Measurements from ENCODE around the gene ZNF366.

The ZNF366 gene

DNA sequence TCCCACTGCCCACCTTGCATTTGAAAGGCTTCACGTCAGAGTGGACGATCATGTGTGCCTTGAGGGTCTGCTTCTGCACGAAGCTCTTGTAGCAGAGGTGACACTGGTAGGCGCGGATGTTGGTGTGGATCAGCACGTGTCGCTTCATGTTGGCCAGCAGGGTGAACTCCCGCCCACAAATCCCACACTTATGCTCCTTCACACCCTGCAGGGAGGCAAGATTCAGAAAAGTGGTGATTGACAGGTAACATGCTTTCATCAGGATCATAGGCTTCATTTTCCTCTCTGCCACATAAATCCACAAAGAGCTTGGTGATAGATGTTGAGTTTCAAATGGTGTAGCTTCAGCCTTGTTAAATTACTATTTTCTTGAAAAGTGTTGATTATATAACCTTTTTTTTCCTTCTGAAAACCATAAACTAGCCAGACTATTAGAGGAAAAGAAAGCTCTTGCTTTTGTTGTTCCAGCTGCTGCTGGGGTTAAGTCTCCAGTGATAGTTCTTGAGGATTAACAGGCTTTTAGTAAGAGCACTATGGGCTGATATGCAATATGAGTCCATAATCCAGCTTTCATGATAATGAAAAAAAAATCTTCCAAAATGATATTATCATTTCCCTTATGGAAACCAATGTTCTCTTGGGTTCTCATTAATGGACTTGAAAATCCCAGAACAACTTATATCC lies 50.7 kb downstream of the ZNF366 start:
- Histone ChIP-seq H3K36me3 (ENCODE audit: control insufficient read depth, insufficient read depth, low read length) (no peaks in the 10 kb centered on the region), H3K9ac (ENCODE audit: low read length) (no peak overlapping the region), H3K27me3 (ENCODE audit: control insufficient read depth, insufficient read depth, low read length) (no peaks in the 10 kb centered on the region), H3K4me3 (ENCODE audit: low read length) (no peak overlapping the region), H3K27ac (ENCODE audit: low read depth, low read length) (no peak overlapping the region), H3K4me1 (ENCODE audit: control insufficient read depth, insufficient read depth, low read length) (peaks cover 24% of the 10 kb centered on the region)

DNA sequence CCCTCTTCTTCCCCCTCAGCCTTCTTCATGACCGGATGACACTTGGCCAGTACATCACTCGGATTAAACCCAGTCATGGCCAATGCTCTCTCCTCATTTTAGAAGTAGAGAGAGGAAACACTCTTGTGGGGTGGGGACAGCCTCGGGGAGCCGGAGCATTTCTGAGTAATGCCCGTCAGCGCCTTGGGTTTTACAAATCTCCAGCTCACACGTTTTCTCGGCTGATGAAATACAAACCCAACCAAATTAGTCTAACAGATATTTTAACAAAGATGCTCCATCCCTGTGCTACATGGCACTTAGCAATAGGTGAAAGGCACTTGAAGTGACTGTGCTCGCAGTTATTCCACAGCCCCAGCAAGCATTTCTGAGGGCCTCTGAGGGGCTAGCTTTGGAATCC lies 51.7 kb downstream of the ZNF366 start:
- Histone ChIP-seq H3K4me1 (ENCODE audit: control insufficient read depth, insufficient read depth, low read length) (peaks cover 27% of the 10 kb centered on the region), H3K27me3 (ENCODE audit: control insufficient read depth, insufficient read depth, low read length) (no peaks in the 10 kb centered on the region), H3K9ac (ENCODE audit: low read length) (no peak overlapping the region), H3K4me3 (ENCODE audit: low read length) (no peak overlapping the region), H3K27ac (ENCODE audit: low read depth, low read length) (no peak overlapping the region), H3K36me3 (ENCODE audit: control insufficient read depth, insufficient read depth, low read length) (no peaks in the 10 kb centered on the region)

DNA sequence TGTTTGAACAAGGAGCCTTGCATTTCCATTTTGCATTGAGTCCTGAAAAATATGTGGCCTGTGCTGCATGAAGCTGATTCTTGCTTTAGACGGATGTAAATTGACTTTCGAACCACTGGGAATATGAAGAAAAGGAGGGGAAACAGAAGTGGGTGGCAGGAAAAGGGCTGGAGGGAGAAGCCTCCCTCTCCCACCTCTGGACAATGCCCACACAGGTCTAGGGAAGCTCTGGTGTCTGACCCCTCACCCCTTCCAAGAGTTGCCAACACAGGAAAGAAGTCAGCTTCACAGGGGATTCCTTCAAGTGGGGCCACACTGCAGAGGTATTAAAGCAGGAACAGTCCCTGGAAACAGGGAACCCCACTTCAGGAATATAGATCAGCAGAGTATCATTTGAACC lies 52.2 kb downstream of the ZNF366 start:
- Histone ChIP-seq H3K9ac (ENCODE audit: low read length) (no peak overlapping the region), H3K36me3 (ENCODE audit: control insufficient read depth, insufficient read depth, low read length) (no peaks in the 10 kb centered on the region), H3K27me3 (ENCODE audit: control insufficient read depth, insufficient read depth, low read length) (no peaks in the 10 kb centered on the region), H3K27ac (ENCODE audit: low read depth, low read length) (no peak overlapping the region), H3K4me3 (ENCODE audit: low read length) (no peak overlapping the region), H3K4me1 (ENCODE audit: control insufficient read depth, insufficient read depth, low read length) (peaks cover 27% of the 10 kb centered on the region)

DNA sequence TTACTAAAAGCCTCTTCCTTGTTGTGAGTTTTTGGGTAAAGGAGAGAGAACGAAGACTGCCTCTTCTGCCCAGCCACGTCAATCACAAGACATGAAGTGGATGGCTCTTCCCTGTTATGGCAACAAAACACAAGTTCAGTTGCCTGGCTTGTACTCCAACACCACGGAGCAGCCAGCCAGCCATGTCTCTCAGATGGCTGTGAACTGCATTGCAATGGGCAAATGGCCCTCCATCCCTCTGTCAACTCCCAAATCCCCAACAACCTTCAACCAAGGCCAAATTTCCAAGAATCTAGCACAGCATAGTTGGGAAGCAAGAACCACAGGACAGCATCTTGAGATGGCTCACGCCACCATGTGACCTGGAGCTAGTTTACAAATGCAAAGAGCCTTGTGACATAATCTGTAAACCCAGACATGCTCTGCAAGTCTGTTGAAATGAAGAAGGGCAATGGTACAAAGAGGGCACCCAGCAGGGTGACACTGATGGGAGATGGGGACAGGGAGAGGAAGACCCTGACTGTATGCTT lies 53.9 kb downstream of the ZNF366 start:
- H3K9ac ChIP-seq (ENCODE audit: low read length): no peak overlapping the region
- H3K27me3 ChIP-seq (ENCODE audit: control insufficient read depth, insufficient read depth, low read length): no peaks in the 10 kb centered on the region
- H3K4me3 ChIP-seq (ENCODE audit: low read length): no peak overlapping the region
- peak overlapping the region; percentile 85 for H3K27ac ChIP-seq (ENCODE audit: low read depth, low read length)
- no peaks in the 10 kb centered on the region for H3K36me3 ChIP-seq (ENCODE audit: control insufficient read depth, insufficient read depth, low read length)
- peaks cover 20% of the 10 kb centered on the region for H3K4me1 ChIP-seq (ENCODE audit: control insufficient read depth, insufficient read depth, low read length)

DNA sequence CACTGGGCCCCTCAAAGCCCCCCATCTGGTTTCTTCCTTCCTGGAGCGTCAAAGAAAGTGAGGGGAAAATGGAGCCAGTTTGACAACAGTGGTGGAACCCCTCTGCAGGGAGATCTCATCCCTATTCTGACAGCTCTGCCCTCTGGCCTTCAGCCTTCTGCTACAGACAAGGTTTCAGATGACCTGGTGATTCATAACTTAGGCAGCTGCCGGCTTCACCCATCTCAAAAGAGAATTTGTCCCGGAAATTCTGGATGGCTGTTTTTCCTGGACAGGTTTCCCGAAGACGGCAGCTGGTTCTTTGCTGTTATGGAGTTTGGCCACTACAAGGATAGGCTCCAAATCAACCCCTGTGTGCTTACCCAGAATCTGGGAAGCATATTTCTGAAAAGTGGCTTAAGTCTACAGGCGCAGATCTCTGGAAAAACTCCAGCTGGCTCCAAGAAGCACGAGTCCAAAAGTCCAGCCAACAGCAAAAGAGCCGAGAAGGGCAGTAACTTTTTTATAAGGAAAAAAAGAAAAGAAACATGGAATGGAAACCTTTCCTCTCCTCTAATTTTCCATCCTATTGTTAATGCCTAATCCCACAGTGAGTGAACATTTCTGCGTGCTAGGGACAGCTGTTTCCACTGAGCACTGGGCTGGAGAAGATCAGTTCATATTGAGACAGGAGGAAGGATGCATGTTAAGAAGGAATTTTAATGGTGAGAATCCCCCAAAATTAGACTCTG lies 54.5 kb downstream of the ZNF366 start:
- H3K27ac ChIP-seq (ENCODE audit: low read depth, low read length): peak overlapping the region; percentile 85
- no peaks in the 10 kb centered on the region for H3K36me3 ChIP-seq (ENCODE audit: control insufficient read depth, insufficient read depth, low read length)
- no peak overlapping the region for H3K9ac ChIP-seq (ENCODE audit: low read length)
- peaks cover 20% of the 10 kb centered on the region for H3K4me1 ChIP-seq (ENCODE audit: control insufficient read depth, insufficient read depth, low read length)
- H3K27me3 ChIP-seq (ENCODE audit: control insufficient read depth, insufficient read depth, low read length): no peaks in the 10 kb centered on the region
- peak overlapping the region; percentile 34 for H3K4me3 ChIP-seq (ENCODE audit: low read length)

DNA sequence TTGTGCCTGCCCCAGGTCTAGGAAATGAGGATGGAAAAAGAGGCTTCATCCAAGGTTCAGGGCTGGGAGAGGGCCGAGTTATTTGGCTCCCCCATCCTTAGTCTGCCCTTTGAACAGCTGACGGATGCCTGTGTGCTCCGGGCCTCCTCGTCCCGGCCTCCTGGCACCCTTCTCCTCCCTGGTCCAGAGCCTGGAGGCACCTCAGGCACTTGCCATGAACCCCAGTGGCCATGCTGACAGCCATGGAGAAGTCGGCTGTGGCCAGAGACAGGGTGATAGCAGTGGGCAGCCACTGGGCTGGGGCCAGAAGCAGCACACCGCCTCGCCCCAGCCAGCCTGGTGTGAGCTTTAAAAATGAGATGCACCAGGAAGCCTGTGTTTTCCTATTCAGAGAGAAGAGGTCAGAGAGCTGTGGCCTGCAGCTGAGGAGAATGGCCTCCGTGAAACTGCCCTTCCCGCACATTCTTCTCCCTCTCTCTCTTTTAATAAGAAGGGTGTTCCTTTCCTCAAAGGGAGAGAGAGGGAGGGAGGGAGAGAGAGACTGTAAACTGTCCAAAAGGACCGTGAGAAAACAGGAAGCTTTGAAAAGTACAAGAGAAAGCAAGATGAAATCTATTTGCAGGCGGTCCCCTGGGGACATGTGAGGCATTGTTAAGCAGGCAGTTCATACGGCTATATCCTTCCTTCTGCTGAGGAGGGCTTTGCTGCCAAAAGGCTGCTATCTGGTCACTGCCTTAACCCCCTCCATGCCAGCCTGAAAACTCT lies 55.3 kb downstream of the ZNF366 start:
- Histone ChIP-seq H3K4me3 (ENCODE audit: low read length) (peak overlapping the region; percentile 34), H3K27me3 (ENCODE audit: control insufficient read depth, insufficient read depth, low read length) (no peaks in the 10 kb centered on the region), H3K36me3 (ENCODE audit: control insufficient read depth, insufficient read depth, low read length) (no peaks in the 10 kb centered on the region), H3K27ac (ENCODE audit: low read depth, low read length) (peak overlapping the region; percentile 85), H3K9ac (ENCODE audit: low read length) (no peak overlapping the region), H3K4me1 (ENCODE audit: control insufficient read depth, insufficient read depth, low read length) (peaks cover 20% of the 10 kb centered on the region)

DNA sequence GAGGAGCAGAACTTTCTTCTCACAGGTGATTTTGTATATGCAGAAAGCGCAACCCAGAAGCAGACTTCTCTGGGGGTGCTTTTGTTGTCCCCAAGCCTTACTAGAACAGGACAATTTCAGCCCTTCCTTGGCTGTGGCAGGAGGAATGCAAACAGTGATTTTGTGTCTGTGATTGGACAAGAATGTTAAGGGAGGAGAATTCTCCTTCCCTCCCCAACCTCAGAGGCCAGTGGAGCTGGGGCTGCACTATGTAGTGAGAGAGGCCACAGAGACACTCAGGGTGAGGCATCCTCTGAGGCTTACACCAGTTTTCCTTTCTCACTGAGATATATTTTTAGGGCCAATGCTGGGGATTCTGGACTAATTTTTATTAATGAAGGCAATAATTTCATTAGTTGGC lies 58.8 kb downstream of the ZNF366 start:
- Histone ChIP-seq H3K27ac (ENCODE audit: low read depth, low read length) (no peak overlapping the region), H3K36me3 (ENCODE audit: control insufficient read depth, insufficient read depth, low read length) (no peaks in the 10 kb centered on the region), H3K27me3 (ENCODE audit: control insufficient read depth, insufficient read depth, low read length) (no peaks in the 10 kb centered on the region), H3K9ac (ENCODE audit: low read length) (no peak overlapping the region), H3K4me3 (ENCODE audit: low read length) (no peak overlapping the region), H3K4me1 (ENCODE audit: control insufficient read depth, insufficient read depth, low read length) (peaks cover 28% of the 10 kb centered on the region)

DNA sequence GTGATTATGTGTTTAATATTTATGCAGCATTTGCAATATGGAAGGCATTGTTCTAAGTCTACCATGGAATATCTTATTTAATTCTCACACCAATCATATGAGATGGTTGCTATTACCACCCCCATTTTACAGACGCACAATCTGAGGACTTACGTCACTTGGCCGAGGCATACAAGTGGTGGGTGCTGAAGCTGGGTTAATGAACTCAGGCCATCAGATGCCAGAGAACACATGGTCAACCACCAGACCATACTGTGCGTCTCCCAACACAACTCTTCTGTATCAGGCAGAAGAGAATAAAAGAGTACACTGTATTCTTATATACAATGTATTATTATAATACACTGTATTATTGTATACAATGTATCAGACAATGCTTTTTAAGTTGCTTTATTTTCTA lies 59.5 kb downstream of the ZNF366 start:
- Histone ChIP-seq H3K4me3 (ENCODE audit: low read length) (no peak overlapping the region), H3K36me3 (ENCODE audit: control insufficient read depth, insufficient read depth, low read length) (no peaks in the 10 kb centered on the region), H3K4me1 (ENCODE audit: control insufficient read depth, insufficient read depth, low read length) (peaks cover 22% of the 10 kb centered on the region)

DNA sequence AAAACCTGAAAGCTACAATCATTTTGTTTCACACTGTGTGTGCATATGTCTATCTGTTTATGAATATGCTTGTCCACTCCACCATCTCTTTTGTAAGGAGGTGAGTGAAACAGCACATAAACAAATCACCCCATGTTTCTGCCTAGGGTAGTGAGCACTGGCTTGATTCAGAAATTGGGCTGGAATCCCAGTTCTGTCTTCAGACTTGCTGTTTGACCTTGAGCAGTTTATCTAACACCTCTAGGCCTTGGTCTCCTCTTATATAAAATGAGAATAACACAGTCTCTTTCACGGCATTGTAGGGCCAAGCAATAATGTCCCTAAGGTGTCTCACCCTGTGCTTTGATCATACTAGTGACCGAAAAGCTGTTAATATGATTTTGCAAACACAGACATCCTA lies 61.2 kb downstream of the ZNF366 start:
- Histone ChIP-seq H3K27me3 (ENCODE audit: control insufficient read depth, insufficient read depth, low read length) (no peaks in the 10 kb centered on the region), H3K27ac (ENCODE audit: low read depth, low read length) (peak overlapping the region; percentile 33), H3K4me1 (ENCODE audit: control insufficient read depth, insufficient read depth, low read length) (peaks cover 18% of the 10 kb centered on the region), H3K36me3 (ENCODE audit: control insufficient read depth, insufficient read depth, low read length) (no peaks in the 10 kb centered on the region), H3K4me3 (ENCODE audit: low read length) (no peak overlapping the region), H3K9ac (ENCODE audit: low read length) (no peak overlapping the region)

More for the DNA sequence above, 59.5 kb downstream of the ZNF366 start:
- Histone ChIP-seq H3K9ac (ENCODE audit: low read length) (no peak overlapping the region), H3K27ac (ENCODE audit: low read depth, low read length) (no peak overlapping the region), H3K27me3 (ENCODE audit: control insufficient read depth, insufficient read depth, low read length) (no peaks in the 10 kb centered on the region)

DNA sequence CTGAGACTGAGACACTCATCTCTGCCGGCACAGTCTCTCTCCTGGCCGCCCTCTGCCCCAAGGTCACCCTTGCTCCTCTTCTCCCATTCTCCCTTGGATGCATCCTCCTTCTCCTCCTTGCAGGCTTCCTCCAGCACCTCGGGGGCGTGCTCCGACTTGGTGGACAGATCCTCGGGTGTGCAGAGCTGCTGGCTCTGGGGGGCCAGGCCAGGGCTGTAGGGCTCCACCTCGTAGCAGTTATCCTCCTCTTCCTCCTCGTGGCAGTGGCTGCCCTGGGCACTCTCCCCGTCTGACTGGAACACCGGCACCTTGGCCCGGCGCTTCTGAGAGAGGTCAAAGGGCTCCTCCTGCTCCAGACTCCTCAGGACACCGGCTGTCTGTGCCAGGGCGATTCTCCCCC lies 63.3 kb downstream of the ZNF366 start:
- no peak overlapping the region for H3K27ac ChIP-seq (ENCODE audit: low read depth, low read length)
- H3K36me3 ChIP-seq (ENCODE audit: control insufficient read depth, insufficient read depth, low read length): no peaks in the 10 kb centered on the region
- no peak overlapping the region for H3K4me3 ChIP-seq (ENCODE audit: low read length)
- peaks cover 21% of the 10 kb centered on the region for H3K4me1 ChIP-seq (ENCODE audit: control insufficient read depth, insufficient read depth, low read length)
- no peaks in the 10 kb centered on the region for H3K27me3 ChIP-seq (ENCODE audit: control insufficient read depth, insufficient read depth, low read length)
- no peak overlapping the region for H3K9ac ChIP-seq (ENCODE audit: low read length)

DNA sequence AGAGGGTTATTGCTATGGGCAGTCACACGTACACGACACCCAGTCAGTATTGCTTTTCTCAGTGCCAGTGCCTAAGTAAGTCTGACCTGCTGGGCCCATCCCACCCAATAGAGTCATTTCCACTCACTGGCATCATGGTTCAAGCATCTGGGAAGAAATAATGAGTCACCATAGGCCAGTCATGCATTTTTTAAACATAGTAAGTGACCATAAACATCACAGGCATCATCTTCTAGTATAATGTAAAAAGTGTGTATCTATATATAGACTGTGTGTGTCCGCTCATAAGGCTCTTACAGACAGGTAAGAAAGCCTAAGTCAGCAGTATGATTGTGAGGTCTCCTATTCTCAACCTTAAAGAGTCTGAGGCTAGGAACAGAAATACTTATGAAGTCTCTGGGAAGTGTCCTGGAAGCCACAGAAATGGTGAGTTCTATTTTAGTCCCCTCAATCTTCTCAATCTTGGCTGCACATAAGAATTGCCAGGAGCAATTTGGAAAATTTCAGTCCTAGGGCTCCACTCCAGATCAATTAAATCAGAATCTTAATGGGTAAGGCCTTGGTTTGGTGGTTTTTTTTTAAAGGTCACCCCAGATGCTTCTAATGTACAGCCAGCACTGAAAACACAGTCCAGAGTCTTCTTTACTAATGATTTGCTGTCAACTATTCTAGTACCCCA lies 65.2 kb downstream of the ZNF366 start:
- Histone ChIP-seq H3K27me3 (ENCODE audit: control insufficient read depth, insufficient read depth, low read length) (no peaks in the 10 kb centered on the region), H3K4me3 (ENCODE audit: low read length) (no peak overlapping the region), H3K27ac (ENCODE audit: low read depth, low read length) (peak overlapping the region; percentile 48), H3K36me3 (ENCODE audit: control insufficient read depth, insufficient read depth, low read length) (no peaks in the 10 kb centered on the region), H3K9ac (ENCODE audit: low read length) (no peak overlapping the region), H3K4me1 (ENCODE audit: control insufficient read depth, insufficient read depth, low read length) (peaks cover 21% of the 10 kb centered on the region)
